HepG2 (cell line): ENCODE measurements around the gene GGA1. TPM values are rescaled to one million over a fixed set of nuclear protein-coding genes. Genes with fewer than 3 reads are reported as not detected.

Source experiments
- CENPX ChIP-seq: sonication (generic); formaldehyde crosslinking; IDR thresholded peaks from 2 replicates; pipeline ENCODE4 v1.9.0; 2021; ENCODE audit warnings: mild to moderate bottlenecking, missing genetic modification reagents, moderate library complexity
- DZIP1 ChIP-seq: sonication (generic); formaldehyde crosslinking; IDR thresholded peaks from 2 replicates; pipeline ENCODE4 v1.5.0; 2020; ENCODE audit warnings: mild to moderate bottlenecking, missing genetic modification reagents
- GPN1 ChIP-seq: sonication (generic); formaldehyde crosslinking; IDR thresholded peaks from 2 replicates; pipeline ENCODE4 v1.5.1; 2020; ENCODE audit warnings: missing genetic modification reagents, borderline replicate concordance
- IRF9 ChIP-seq: sonication (generic); formaldehyde crosslinking; IDR thresholded peaks from 2 replicates; pipeline ENCODE4 v1.8.0; 2022; ENCODE audit warnings: missing genetic modification reagents, mild to moderate bottlenecking, borderline replicate concordance
- ISX ChIP-seq: sonication (generic); formaldehyde crosslinking; conservative IDR thresholded peaks from 2 replicates; pipeline ENCODE4 v1.5.0; 2020; ENCODE audit warnings: missing genetic modification reagents
- JUND ChIP-seq: sonication (generic); formaldehyde crosslinking; IDR thresholded peaks from 2 replicates; pipeline ENCODE4 v1.8.0; 2022; ENCODE audit warnings: mild to moderate bottlenecking, missing genetic modification reagents
- KAT7 ChIP-seq: IDR thresholded peaks from 2 replicates; pipeline ENCODE4 v1.6.1; 2018; ENCODE audit warnings: borderline replicate concordance, missing compliant biosample characterization
- MYC ChIP-seq: sonication (generic); formaldehyde crosslinking; IDR thresholded peaks from 2 replicates; pipeline ENCODE4 v1.9.0; 2021; ENCODE audit warnings: missing genetic modification reagents, borderline replicate concordance
- NPAS2 ChIP-seq: sonication (generic); formaldehyde crosslinking; IDR thresholded peaks from 2 replicates; pipeline ENCODE4 v1.8.0; 2022; ENCODE audit warnings: mild to moderate bottlenecking, missing genetic modification reagents, borderline replicate concordance
- POLR2A ChIP-seq, 2 experiments: IDR thresholded peaks; 2 replicates each; pipeline ENCODE4 v1.6.1; 2011; ENCODE audit warnings: low read depth in 2 of 2, low read length in 2 of 2, mild to moderate bottlenecking in 1 of 2, moderate library complexity in 1 of 2; ENCODE audit not compliant: insufficient read depth in 1 of 2
- TAF15 ChIP-seq: fragments of 200-400 bp; formaldehyde crosslinking; IDR thresholded peaks from one replicate; pipeline ENCODE4 v1.6.1; 2018; ENCODE audit warnings: mild to moderate bottlenecking, low read depth, low read length; ENCODE audit not compliant: poor library complexity, severe bottlenecking
- ZBTB39 ChIP-seq: sonication (generic); formaldehyde crosslinking; IDR thresholded peaks from 2 replicates; pipeline ENCODE4 v1.5.0; 2020; ENCODE audit warnings: missing genetic modification reagents
- ZC3H13 ChIP-seq: sonication (generic); formaldehyde crosslinking; IDR thresholded peaks from 2 replicates; pipeline ENCODE4 v1.8.1; 2023; ENCODE audit warnings: mild to moderate bottlenecking, missing genetic modification reagents, moderate library complexity
- ZNF101 ChIP-seq: sonication (generic); formaldehyde crosslinking; IDR thresholded peaks from 2 replicates; pipeline ENCODE4 v1.4.0; 2020; ENCODE audit warnings: mild to moderate bottlenecking, low read depth, missing genetic modification reagents, borderline replicate concordance
- ZNF136 ChIP-seq: sonication (generic); formaldehyde crosslinking; IDR thresholded peaks from 2 replicates; pipeline ENCODE4 v1.8.1; 2022; ENCODE audit warnings: low read depth, mild to moderate bottlenecking, moderate library complexity, missing genetic modification reagents
- ZNF30 ChIP-seq: sonication (generic); formaldehyde crosslinking; IDR thresholded peaks from 2 replicates; pipeline ENCODE4 v1.5.0; 2020; ENCODE audit warnings: mild to moderate bottlenecking, missing genetic modification reagents
- ZNF720 ChIP-seq: sonication (generic); formaldehyde crosslinking; IDR thresholded peaks from 2 replicates; pipeline ENCODE4 v1.4.0; 2020; ENCODE audit warnings: missing genetic modification reagents
- ZNF737 ChIP-seq: sonication (generic); formaldehyde crosslinking; IDR thresholded peaks from 2 replicates; pipeline ENCODE4 v1.5.0; 2020; ENCODE audit warnings: missing genetic modification reagents, mild to moderate bottlenecking, borderline replicate concordance
- ZNF746 ChIP-seq: sonication (generic); formaldehyde crosslinking; IDR thresholded peaks from 2 replicates; pipeline ENCODE4 v1.8.0; 2022; ENCODE audit warnings: mild to moderate bottlenecking, missing genetic modification reagents
- ZNF83 ChIP-seq: sonication (generic); formaldehyde crosslinking; IDR thresholded peaks from 2 replicates; pipeline ENCODE4 v1.4.0; 2020; ENCODE audit warnings: missing genetic modification reagents, mild to moderate bottlenecking, borderline replicate concordance
- ZSCAN9 ChIP-seq: IDR thresholded peaks from 2 replicates; pipeline ENCODE4 v1.6.1; 2016; ENCODE audit warnings: borderline replicate concordance
- polyA plus RNA-seq, 8 experiments: library from polyadenylated mRNA; depleted of rRNA in 3 of 8; stranded (reverse) in 7 of 8; unstranded in 1 of 8; fragments of >200 nt; fragmentation: Illumina TruSeq in 4 of 8; extraction: Trizol in 4 of 8; gene quantifications; 2 replicates each; pipeline versions ENCODE4 v1.2.1 to v1.2.3, GENCODE V29; 2011 to 2016; ENCODE audit warnings: low read depth in 4 of 8, missing spikeins in 1 of 8, mixed read lengths in 1 of 8; ENCODE audit not compliant: insufficient read depth in 1 of 8
- total RNA-seq, 5 experiments: library from RNA; depleted of rRNA; stranded (reverse); fragments of >200 nt; fragmentation: Illumina TruSeq; extraction: Trizol; gene quantifications; 2 replicates each; pipeline ENCODE4 v1.2.3, GENCODE V29; 2016; ENCODE audit warnings: low read depth in 1 of 5
- TF ChIP-seq, protein P1 (sequence below): sonication (generic); formaldehyde crosslinking; IDR thresholded peaks from 2 replicates; pipeline ENCODE4 v1.4.0; 2020; ENCODE audit warnings: missing genetic modification reagents, borderline replicate concordance

Gene GGA1
- total and polyA plus RNA-seq, 2 of the 13 experiments (the other 11 are each of a cell fraction or from before 2014, with no cell fraction given), result 29.1 to 87.2 TPM

GRCh38 chr22:37560608-37561211 is 47.9 kb upstream of the GGA1 start (continued):
- TF ChIP-seq IRF9 (CRISPR knock-in tag) (no peak), POLR2A (IDR thresholded peaks at IDR 0.05; ENCODE audit: insufficient read depth in 1 of 2, low read depth in 2 of 2, low read length in 2 of 2) (0 out of 4 replicates have a peak, but pooled peaks of 1 of the 2 experiments have one; percentile 34), ZC3H13 (no peak), CENPX (CRISPR knock-in tag) (no peak), ZSCAN9 (CRISPR knock-in tag) (no peak), MYC (peak; percentile 29; the same call in 1 of the 2 replicates), JUND (CRISPR knock-in tag) (0 out of 2 replicates have a peak, but pooled peaks have one; percentile 23), KAT7 (CRISPR knock-in tag) (no peak), ZNF136 (CRISPR knock-in tag) (no peak), DZIP1 (no peak), ZNF746 (CRISPR knock-in tag) (peak; percentile 31; the same call in 1 of the 2 replicates), ZNF101 (CRISPR knock-in tag) (no peak), ZBTB39 (CRISPR knock-in tag) (no peak), GPN1 (CRISPR knock-in tag) (no peak), ZNF720 (CRISPR knock-in tag) (no peak), ZNF83 (CRISPR knock-in tag) (no peak), NPAS2 (CRISPR knock-in tag) (no peak), ZNF30 (no peak), ZNF737 (no peak), ISX (CRISPR knock-in tag) (no peak), TAF15 (peak; percentile 40)
- TF ChIP-seq, protein P1, sequence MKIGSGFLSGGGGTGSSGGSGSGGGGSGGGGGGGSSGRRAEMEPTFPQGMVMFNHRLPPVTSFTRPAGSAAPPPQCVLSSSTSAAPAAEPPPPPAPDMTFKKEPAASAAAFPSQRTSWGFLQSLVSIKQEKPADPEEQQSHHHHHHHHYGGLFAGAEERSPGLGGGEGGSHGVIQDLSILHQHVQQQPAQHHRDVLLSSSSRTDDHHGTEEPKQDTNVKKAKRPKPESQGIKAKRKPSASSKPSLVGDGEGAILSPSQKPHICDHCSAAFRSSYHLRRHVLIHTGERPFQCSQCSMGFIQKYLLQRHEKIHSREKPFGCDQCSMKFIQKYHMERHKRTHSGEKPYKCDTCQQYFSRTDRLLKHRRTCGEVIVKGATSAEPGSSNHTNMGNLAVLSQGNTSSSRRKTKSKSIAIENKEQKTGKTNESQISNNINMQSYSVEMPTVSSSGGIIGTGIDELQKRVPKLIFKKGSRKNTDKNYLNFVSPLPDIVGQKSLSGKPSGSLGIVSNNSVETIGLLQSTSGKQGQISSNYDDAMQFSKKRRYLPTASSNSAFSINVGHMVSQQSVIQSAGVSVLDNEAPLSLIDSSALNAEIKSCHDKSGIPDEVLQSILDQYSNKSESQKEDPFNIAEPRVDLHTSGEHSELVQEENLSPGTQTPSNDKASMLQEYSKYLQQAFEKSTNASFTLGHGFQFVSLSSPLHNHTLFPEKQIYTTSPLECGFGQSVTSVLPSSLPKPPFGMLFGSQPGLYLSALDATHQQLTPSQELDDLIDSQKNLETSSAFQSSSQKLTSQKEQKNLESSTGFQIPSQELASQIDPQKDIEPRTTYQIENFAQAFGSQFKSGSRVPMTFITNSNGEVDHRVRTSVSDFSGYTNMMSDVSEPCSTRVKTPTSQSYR, result peak; percentile 79
